Right forelimb (tissue), 1 donor: ENCODE data around the gene ZGLP1.
"Not testable (repeated sequence)": the region's sequence is repeated elsewhere in the genome, so short reads cannot be mapped to it uniquely, and the experiment has no call there.

Experiments
- DNase-seq: peaks from one replicate; pipeline ENCODE4 v3.0.0-alpha.2; 2018

Gene ZGLP1

DNA sequence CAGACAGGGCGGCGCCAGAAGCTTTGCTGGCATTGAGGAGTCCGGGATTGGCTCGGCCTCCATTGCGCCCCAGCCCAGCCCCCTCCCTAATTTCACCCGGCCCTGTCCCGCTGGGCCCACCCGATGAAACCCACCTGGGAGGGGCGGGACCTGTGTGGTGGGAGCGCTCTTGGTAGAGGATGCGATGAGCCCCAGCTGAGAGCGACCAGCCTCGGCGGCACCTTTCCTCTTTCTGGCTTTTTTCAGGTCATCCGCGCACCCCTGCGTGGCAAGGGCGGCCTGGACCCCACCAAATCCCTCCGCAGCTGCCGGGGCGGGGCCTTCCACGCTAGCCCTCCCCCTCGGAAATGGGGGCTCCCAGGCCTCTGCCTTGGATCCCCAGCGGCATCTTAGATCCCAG, at the start of gene ZGLP1:
ZGLP1 (minus strand) TSS at position 393 of the 400 bp plus-strand sequence.
- no peak for DNase-seq

- DNase-seq = no peak
Observed at GRCh38 chr19:10356431-10356830, 46.8 kb upstream of the ZGLP1 start.

- no peak for DNase-seq
Observed at GRCh38 chr19:10353793-10354391, 44.3 kb upstream of the ZGLP1 start.

- no peak for DNase-seq
Observed at GRCh38 chr19:10352764-10353671, 43.4 kb upstream of the ZGLP1 start.

DNA sequence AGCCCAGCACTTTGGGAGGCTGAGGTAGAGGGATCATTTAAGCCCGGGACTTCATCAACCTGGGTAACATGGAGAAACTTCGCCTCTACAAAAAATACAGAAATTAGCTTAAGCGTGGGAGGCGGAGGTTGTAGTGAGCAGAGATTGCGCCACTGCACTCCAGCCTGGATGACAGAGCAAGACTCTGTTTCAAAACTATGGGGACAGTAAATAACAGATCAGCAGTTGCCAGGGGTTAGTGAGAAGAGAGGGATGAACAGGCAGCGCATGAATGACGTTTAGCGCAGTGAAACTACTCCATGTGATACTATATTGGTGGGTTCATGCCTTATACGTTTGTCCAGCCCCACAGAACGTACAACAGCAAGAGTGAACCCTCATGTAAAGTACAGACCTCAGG, 36.9 kb upstream of the ZGLP1 start:
- no peak for DNase-seq

- no peak for DNase-seq
Observed at GRCh38 chr19:10344780-10345179, 35.2 kb upstream of the ZGLP1 start.

DNA sequence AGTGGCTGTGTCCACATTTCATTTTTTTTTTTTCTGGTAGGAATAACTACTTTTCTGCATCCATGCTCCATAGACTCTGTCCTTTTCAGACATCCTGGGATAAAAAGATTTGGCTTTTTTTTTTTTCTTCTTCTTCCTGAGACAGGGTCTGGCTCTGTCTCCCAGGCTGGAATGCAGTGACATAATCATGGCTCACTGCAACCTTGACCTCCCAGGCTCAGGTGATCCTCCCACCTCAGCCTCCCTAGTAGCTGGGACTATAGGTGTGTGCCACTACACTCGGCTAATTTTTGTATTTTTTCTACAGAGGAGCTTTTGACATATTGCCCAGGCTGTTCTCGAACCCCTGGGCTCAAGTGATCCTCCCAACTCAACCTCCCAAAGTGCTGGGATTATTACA, 33.9 kb upstream of the ZGLP1 start:
- DNase-seq = no peak

GRCh38 chr19:10339977-10340376, 30.4 kb upstream of the ZGLP1 start:
- DNase-seq = no peak

DNA sequence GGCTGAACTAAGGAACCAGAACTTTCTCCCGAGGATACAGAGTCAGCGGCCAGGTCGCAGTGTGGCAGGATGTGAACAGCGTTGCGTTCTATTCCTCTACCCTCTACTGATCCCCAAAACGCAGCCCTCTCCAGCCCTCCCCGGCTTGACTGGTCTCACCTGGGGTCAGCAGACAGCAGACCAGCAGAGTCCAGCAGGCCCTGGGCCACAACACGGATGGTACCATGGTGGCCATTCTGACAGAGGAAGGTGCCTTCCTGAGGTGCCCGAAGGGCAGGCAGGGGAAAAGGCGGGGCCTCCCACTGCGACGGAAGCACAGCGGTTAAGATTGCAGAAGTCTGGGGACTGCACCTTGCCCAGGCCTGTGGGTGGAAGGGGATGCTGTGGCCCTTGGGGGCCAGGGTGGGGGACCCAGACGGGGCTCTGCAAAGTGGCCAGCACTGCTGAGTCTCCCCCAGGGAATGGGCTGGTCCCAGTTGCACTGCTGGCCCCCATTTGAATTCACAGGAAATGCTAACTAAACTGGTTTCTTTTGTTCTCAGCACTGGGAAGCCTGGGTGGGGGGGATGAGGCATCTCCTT, 29.9 kb upstream of the ZGLP1 start, which contains the start of gene ICAM3:
ICAM3 (minus strand) TSS at position 245 of the 581 bp plus-strand sequence; CDS start at position 235, 10 bp downstream.
- DNase-seq = no peak

DNA sequence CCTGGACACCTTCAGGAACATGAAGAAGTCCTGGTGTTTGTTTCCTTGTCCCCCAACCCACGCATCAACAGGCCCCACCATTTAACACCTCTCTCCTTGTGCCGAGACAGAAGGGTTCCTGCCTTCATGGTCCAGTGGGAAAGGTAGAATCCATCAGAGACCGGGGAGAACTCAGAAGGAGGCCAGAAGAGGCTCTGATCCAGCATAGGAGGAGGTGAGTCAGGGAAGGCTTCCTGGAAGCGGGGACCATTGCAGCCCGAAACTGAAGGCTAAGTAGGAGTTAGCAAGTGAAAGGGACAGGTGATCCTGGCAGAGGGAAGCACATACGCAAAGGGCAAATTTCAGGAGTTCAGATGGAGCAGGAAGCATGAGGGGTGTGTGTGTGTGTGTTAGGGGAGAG, 29.3 kb upstream of the ZGLP1 start:
- no peak for DNase-seq

- DNase-seq = not testable (repeated sequence)
Observed at GRCh38 chr19:10336725-10337124, 27.1 kb upstream of the ZGLP1 start.

- no peak for DNase-seq
Observed at GRCh38 chr19:10335352-10335985, 25.9 kb upstream of the ZGLP1 start.

GRCh38 chr19:10334588-10335351, 25.2 kb upstream of the ZGLP1 start:
- DNase-seq = peak; percentile 93

DNA sequence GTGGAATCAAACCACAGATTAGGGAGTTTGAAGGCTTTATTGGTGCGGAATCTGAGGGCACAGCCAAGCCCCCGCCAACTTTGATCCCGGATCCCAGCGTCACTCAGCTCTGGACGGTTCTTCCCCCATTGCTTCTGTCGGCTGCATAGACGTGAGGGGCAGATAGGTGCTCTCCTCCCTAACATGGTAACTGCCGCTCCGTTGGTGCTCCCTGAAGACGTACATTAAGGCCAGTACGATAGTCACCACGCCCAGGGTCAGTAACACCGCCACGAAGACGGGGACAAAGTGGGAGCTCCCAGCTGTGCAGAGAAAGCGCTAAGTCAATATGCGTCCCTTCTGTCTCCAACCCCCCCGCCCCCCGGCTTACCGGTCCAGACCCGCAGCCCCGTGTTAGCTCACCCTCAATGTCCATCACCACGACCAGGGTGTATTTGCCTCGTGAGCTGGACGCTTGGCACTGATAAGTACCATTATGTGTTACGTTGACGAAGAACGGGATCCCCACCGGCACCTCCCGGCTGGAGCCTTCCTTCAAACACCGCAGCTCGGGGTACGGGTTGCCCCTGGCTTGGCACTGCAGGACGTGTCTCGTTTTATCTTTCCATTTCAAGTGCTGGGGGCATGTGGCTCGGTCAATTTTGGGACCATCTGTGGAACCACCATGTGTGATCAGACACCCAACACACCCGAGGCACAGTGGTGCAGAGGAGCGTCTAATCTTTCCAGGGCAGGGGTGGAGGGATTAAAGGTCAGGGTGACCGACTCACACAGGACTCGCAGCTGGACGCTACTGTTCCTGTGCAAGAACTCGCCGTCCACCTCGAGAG, 24.4 kb upstream of the ZGLP1 start:
- DNase-seq = no peak

- DNase-seq = peak; percentile 98
Observed at GRCh38 chr19:10332965-10333757, 23.5 kb upstream of the ZGLP1 start, which contains the start of gene RAVER1. Gene RAVER1 (minus strand): TSS chr19:10333529. CDS start chr19:10333507, 22 bp downstream.

DNA sequence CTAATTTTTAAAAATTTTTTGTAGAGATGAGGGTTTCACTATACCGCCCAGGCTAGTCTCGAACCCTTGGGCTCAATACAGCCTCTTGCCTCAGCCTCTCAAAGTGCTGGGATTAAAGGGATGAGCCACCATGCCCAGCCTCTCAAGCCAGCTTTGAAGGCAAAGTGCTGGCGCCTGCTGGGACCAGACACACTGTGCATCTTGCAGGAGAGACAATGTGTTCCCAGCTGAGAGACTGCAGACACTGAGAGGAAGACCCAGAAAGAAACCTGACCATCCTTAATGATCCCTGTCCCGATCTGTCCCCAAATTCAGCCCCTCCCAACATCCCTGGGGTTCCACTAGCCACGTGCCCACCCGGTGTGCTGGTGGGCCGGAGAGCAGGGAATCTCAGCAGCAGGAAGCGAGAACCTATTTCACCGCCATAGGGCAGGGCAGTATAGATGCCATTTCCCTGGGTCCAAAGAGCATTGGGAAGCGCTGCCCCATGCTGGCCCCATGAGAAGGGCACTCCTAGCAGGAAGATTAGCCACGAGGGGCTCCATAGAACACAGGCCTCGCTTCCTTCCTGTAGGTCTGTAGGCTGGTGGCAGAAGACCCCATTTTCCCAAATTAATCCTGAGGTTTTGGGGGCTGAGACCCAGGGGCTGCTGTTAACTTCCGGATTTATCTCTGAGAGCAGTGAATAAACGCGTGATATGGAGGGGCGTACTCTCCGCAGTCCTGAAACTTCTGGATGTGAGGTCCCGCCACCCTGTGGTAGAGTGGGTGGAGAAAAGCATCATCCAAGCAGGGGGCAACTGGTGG, 22.7 kb upstream of the ZGLP1 start:
- no peak for DNase-seq

DNA sequence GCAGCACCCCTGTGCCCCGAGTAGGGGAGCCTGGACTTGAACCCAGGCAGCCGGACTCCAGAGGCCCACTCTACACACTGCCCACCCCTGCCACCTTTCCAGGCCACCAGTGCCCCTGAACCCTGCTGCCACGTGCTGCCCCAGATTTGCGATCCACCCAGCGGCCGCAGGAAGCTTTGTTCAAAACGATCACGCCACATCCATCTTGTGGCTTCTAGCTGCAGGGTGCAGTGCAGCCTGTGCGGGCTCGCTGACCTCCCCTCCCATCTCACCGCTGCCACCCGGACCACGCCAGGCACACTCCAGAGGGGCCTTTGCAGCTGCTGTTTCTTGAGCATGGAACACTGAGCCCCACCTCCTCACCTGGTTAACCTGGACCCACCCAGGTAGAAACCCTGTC, 19.9 kb upstream of the ZGLP1 start:
- DNase-seq = no peak

GRCh38 chr19:10328558-10329429, 19.2 kb upstream of the ZGLP1 start:
- no peak for DNase-seq

GRCh38 chr19:10327793-10328192, 18.2 kb upstream of the ZGLP1 start:
- DNase-seq = no peak
